Measurements from ENCODE around the gene HIKESHI.
"Not testable (repeated sequence)": the region's sequence is repeated elsewhere in the genome, so short reads cannot be mapped to it uniquely, and the experiment has no call there.

DNA sequence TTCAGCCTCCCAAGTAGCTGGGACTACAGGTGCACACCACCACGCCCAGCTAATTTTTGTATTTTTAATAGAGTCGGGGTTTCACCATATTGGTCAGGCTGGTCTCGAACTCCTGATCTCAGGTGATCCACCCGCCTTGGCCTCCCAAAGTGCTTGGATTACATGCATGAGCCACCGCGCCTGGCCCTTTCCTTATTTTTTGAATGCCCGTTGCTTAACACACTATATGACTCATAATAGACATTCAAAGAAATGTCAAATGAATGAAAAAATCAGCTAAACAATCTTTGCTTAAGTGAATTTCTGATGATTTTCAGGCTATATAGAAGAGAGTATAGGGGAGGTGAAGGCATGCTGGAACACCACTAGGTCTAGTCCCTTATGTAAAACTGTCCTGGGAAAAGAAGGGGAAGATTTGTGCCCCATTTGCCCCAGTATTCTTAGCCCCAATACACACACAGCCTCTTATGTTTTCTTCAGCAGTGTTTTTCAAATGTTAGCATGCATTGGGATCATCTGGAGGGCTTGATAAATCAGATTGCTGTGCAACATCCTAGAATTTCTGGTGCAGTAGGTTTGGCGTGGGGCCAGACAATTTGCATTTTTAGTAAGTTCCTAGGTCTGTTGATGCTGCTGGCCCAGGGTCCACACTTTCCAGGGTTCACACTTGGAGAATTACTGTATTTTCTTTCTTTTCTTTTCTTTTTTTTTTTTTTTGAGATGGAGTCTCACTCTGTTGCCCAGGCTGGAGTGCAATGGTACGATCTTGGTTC, 12.3 kb upstream of the HIKESHI start:
- TF ChIP-seq, protein P1, sequence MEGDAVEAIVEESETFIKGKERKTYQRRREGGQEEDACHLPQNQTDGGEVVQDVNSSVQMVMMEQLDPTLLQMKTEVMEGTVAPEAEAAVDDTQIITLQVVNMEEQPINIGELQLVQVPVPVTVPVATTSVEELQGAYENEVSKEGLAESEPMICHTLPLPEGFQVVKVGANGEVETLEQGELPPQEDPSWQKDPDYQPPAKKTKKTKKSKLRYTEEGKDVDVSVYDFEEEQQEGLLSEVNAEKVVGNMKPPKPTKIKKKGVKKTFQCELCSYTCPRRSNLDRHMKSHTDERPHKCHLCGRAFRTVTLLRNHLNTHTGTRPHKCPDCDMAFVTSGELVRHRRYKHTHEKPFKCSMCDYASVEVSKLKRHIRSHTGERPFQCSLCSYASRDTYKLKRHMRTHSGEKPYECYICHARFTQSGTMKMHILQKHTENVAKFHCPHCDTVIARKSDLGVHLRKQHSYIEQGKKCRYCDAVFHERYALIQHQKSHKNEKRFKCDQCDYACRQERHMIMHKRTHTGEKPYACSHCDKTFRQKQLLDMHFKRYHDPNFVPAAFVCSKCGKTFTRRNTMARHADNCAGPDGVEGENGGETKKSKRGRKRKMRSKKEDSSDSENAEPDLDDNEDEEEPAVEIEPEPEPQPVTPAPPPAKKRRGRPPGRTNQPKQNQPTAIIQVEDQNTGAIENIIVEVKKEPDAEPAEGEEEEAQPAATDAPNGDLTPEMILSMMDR (IDR thresholded peaks at IDR 0.05; ENCODE audit: borderline replicate concordance, extremely low read depth, low read length, poor library complexity, severe bottlenecking) = not testable (repeated sequence)
- TF ChIP-seq EZH2 (IDR thresholded peaks at IDR 0.05; ENCODE audit: borderline replicate concordance, low read depth, low read length, severe bottlenecking) = not testable (repeated sequence)

Measured in DND-41 (cell line).